IPS DF 6.9 (cell line): ENCODE measurements around the gene CABLES1.
"Not testable (repeated sequence)": the region's sequence is repeated elsewhere in the genome, so short reads cannot be mapped to it uniquely, and the experiment has no call there.

ENCODE experiments used
- DNase-seq: peaks from one replicate; pipeline ENCODE4 v3.0.0-alpha.2; 2013; ENCODE audit warnings: low read depth, low spot score
- H3K27ac ChIP-seq: one replicate; pipeline ENCODE4 v1.5.1; 2013; ENCODE audit warnings: low read length, control low read depth
- H3K27me3 ChIP-seq: 2 replicates; pipeline ENCODE4 v1.6.1; 2013; ENCODE audit warnings: mild to moderate bottlenecking, low read length; ENCODE audit not compliant: control insufficient read depth, insufficient read depth
- H3K36me3 ChIP-seq: 2 replicates; pipeline ENCODE4 v1.6.1; 2013; ENCODE audit warnings: low read length; ENCODE audit not compliant: control insufficient read depth, insufficient read depth
- H3K4me1 ChIP-seq: 2 replicates; pipeline ENCODE4 v1.6.1; 2013; ENCODE audit warnings: low read length; ENCODE audit not compliant: control insufficient read depth, insufficient read depth
- H3K4me3 ChIP-seq: 2 replicates; pipeline ENCODE4 v1.5.1; 2013; ENCODE audit warnings: mild to moderate bottlenecking, low read length
- H3K9me3 ChIP-seq: 2 replicates; pipeline ENCODE4 v1.6.1; 2013; ENCODE audit warnings: low read length, inconsistent platforms; ENCODE audit not compliant: control insufficient read depth, insufficient read depth
- WGBS: extraction: QIAGEN DNeasy Blood & Tissue Kit; methylation state at CpG from one replicate; pipeline ENCODE4 v1.1.7; 2013; ENCODE audit warnings: mixed read lengths, missing lambda C conversion rate; ENCODE audit not compliant: insufficient read length, insufficient coverage; 5-methylcytosine and 5-hydroxymethylcytosine counted together

The CABLES1 gene

GRCh38 chr18:23155537-23155936 lies 20.3 kb downstream of the CABLES1 start:
- H3K4me3 ChIP-seq: no peak overlapping the region
- no CpG with 5 or more reads among the region's 5 CpGs for WGBS
- H3K27me3 ChIP-seq: no peaks in the 10 kb centered on the region
- no peaks in the 10 kb centered on the region; the same call in 1 of the 2 replicates for H3K4me1 ChIP-seq
- DNase-seq: no peak
- H3K9me3 ChIP-seq: no peaks in the 10 kb centered on the region
- no peak overlapping the region for H3K27ac ChIP-seq
- no peaks in the 10 kb centered on the region for H3K36me3 ChIP-seq

- Histone ChIP-seq H3K9me3 (no peaks in the 10 kb centered on the region), H3K27me3 (no peaks in the 10 kb centered on the region), H3K36me3 (no peaks in the 10 kb centered on the region), H3K4me3 (no peak overlapping the region), H3K27ac (no peak overlapping the region), H3K4me1 (no peaks in the 10 kb centered on the region; the same call in 1 of the 2 replicates)
- DNase-seq: no peak
- no CpG with 5 or more reads among the region's 7 CpGs for WGBS
Measured at GRCh38 chr18:23156134-23156533, 20.8 kb downstream of the CABLES1 start.

- H3K4me3 ChIP-seq: no peak overlapping the region
- H3K36me3 ChIP-seq: no peaks in the 10 kb centered on the region
- no peaks in the 10 kb centered on the region; the same call in 1 of the 2 replicates for H3K4me1 ChIP-seq
- no peak overlapping the region for H3K27ac ChIP-seq
- no peaks in the 10 kb centered on the region for H3K9me3 ChIP-seq
- WGBS: no CpG with 5 or more reads among the region's 2 CpGs
- no peaks in the 10 kb centered on the region for H3K27me3 ChIP-seq
- no peak for DNase-seq
Measured at GRCh38 chr18:23158058-23158457, 22.8 kb downstream of the CABLES1 start.

- no CpG with 5 or more reads among the region's 14 CpGs for WGBS
Measured at GRCh38 chr18:23158884-23159283, 23.6 kb downstream of the CABLES1 start.

GRCh38 chr18:23159344-23159743 lies 24.1 kb downstream of the CABLES1 start:
- no peaks in the 10 kb centered on the region for H3K9me3 ChIP-seq
- no peaks in the 10 kb centered on the region; the same call in 1 of the 2 replicates for H3K4me1 ChIP-seq
- no peak for DNase-seq
- no peak overlapping the region for H3K27ac ChIP-seq
- no peak overlapping the region for H3K4me3 ChIP-seq
- no peaks in the 10 kb centered on the region for H3K27me3 ChIP-seq
- no CpG with 5 or more reads among the region's 7 CpGs for WGBS
- H3K36me3 ChIP-seq: no peaks in the 10 kb centered on the region

More at GRCh38 chr18:23158884-23159283, 23.6 kb downstream of the CABLES1 start:
- H3K36me3 ChIP-seq, H3K4me3 ChIP-seq, H3K9me3 ChIP-seq, H3K4me1 ChIP-seq, DNase-seq, H3K27me3 ChIP-seq, H3K27ac ChIP-seq: not testable (repeated sequence)

- peaks cover 3% of the 10 kb centered on the region; the same call in 1 of the 2 replicates for H3K4me1 ChIP-seq
- no CpG with 5 or more reads among the region's 6 CpGs for WGBS
Measured at GRCh38 chr18:23162473-23162872, 27.2 kb downstream of the CABLES1 start.

GRCh38 chr18:23163786-23164533 lies 28.7 kb downstream of the CABLES1 start:
- no CpG with 5 or more reads among the region's 11 CpGs for WGBS
- no peaks in the 10 kb centered on the region for H3K36me3 ChIP-seq
- H3K4me1 ChIP-seq: peaks cover 9% of the 10 kb centered on the region
- H3K27ac ChIP-seq: no peak overlapping the region
- H3K27me3 ChIP-seq: no peaks in the 10 kb centered on the region
- no peak for DNase-seq
- no peak overlapping the region for H3K4me3 ChIP-seq
- H3K9me3 ChIP-seq: no peaks in the 10 kb centered on the region

More at GRCh38 chr18:23162473-23162872, 27.2 kb downstream of the CABLES1 start:
- Histone ChIP-seq H3K4me3 (no peak overlapping the region), H3K9me3 (no peaks in the 10 kb centered on the region), H3K27me3 (no peaks in the 10 kb centered on the region), H3K27ac (no peak overlapping the region), H3K36me3 (no peaks in the 10 kb centered on the region)
- no peak for DNase-seq

GRCh38 chr18:23165271-23166068 lies 30.2 kb downstream of the CABLES1 start:
- WGBS: no CpG with 5 or more reads among the region's 9 CpGs
- Histone ChIP-seq H3K36me3 (no peaks in the 10 kb centered on the region), H3K4me1 (peaks cover 13% of the 10 kb centered on the region), H3K27me3 (no peaks in the 10 kb centered on the region), H3K4me3 (no peak overlapping the region), H3K9me3 (no peaks in the 10 kb centered on the region), H3K27ac (no peak overlapping the region)
- DNase-seq: no peak

GRCh38 chr18:23166891-23167541 lies 31.7 kb downstream of the CABLES1 start:
- Histone ChIP-seq H3K27ac (no peak overlapping the region), H3K4me1 (peaks cover 13% of the 10 kb centered on the region), H3K4me3 (no peak overlapping the region), H3K9me3 (no peaks in the 10 kb centered on the region), H3K36me3 (no peaks in the 10 kb centered on the region), H3K27me3 (no peaks in the 10 kb centered on the region)
- WGBS: no CpG with 5 or more reads among the region's 7 CpGs
- DNase-seq: no peak

- no CpG with 5 or more reads among the region's 7 CpGs for WGBS
- Histone ChIP-seq H3K27me3 (no peaks in the 10 kb centered on the region), H3K27ac (no peak overlapping the region), H3K4me3 (no peak overlapping the region), H3K4me1 (peaks cover 13% of the 10 kb centered on the region), H3K9me3 (no peaks in the 10 kb centered on the region), H3K36me3 (no peaks in the 10 kb centered on the region)
- no peak for DNase-seq
Measured at GRCh38 chr18:23169673-23170044, 34.4 kb downstream of the CABLES1 start.
